Mesenteric fat pad (tissue), 1 donor: ENCODE results near the gene ATP13A1. TPM values are rescaled to one million over a fixed set of nuclear protein-coding genes. Genes with fewer than 3 reads are reported as not detected.
A peak's percentile ranks its signal among the peaks of the same experiment; 100 is the strongest.
"Not testable (repeated sequence)": the region's sequence is repeated elsewhere in the genome, so short reads cannot be mapped to it uniquely, and the experiment has no call there.

Source experiments
- DNase-seq: peaks from one replicate; pipeline ENCODE4 v3.0.0-alpha.2; 2020; ENCODE audit warnings: low spot score
- long read RNA-seq: library from polyadenylated mRNA; unstranded; transcript quantifications from one replicate; pipeline ENCODE4 v2.0.0, GENCODE V29; 2020
- total RNA-seq: library from RNA; stranded (reverse); fragmentation: NEBNext Ultra II Directional; extraction: Animal tissue kit (Norgen Biotek cat#: 25700); gene quantifications from one replicate; pipeline ENCODE4 v1.2.1, GENCODE V29; 2021
- donor health status: DM: yes; HTN: yes; CAD: no.

The ATP13A1 gene
- 38.4 TPM for total RNA-seq
- long read RNA-seq, partial matches to known transcripts = 62 of 69 reads
- long read RNA-seq, other reads (novel, unspliced or antisense) = 6 of 69 reads

- peak; percentile 98 for DNase-seq
Measured at GRCh38 chr19:19663256-19664120, at the start of gene ATP13A1. Gene ATP13A1, minus strand, starts transcription at chr19:19663676. Its CDS starts 10 bp downstream, at chr19:19663666.

- DNase-seq = no peak
Measured at GRCh38 chr19:19711934-19712828, 48.7 kb upstream of the ATP13A1 start.

GRCh38 chr19:19711306-19711933 lies 47.9 kb upstream of the ATP13A1 start:
- no peak for DNase-seq

GRCh38 chr19:19710506-19710905 lies 47.0 kb upstream of the ATP13A1 start:
- DNase-seq = no peak

- DNase-seq = no peak
Measured at GRCh38 chr19:19704836-19705235, 41.4 kb upstream of the ATP13A1 start.

- not testable (repeated sequence) for DNase-seq
Measured at GRCh38 chr19:19700493-19700892, 37.0 kb upstream of the ATP13A1 start.

- DNase-seq = no peak
Measured at GRCh38 chr19:19697589-19697988, 34.1 kb upstream of the ATP13A1 start.

- no peak for DNase-seq
Measured at GRCh38 chr19:19696386-19696785, 32.9 kb upstream of the ATP13A1 start.

- DNase-seq = no peak
Measured at GRCh38 chr19:19691683-19692082, 28.2 kb upstream of the ATP13A1 start.

- not testable (repeated sequence) for DNase-seq
Measured at GRCh38 chr19:19689023-19689422, 25.5 kb upstream of the ATP13A1 start.

GRCh38 chr19:19687090-19687489 lies 23.6 kb upstream of the ATP13A1 start:
- no peak for DNase-seq

GRCh38 chr19:19686580-19686979 lies 23.1 kb upstream of the ATP13A1 start:
- DNase-seq = no peak

- peak; percentile 51 for DNase-seq
Measured at GRCh38 chr19:19686119-19686518, 22.6 kb upstream of the ATP13A1 start.

- DNase-seq = no peak
Measured at GRCh38 chr19:19679176-19680073, 15.9 kb upstream of the ATP13A1 start.

GRCh38 chr19:19677579-19677978 lies 14.1 kb upstream of the ATP13A1 start:
- peak; percentile 45 for DNase-seq

- DNase-seq = peak; percentile 37
Measured at GRCh38 chr19:19674315-19674714, 10.8 kb upstream of the ATP13A1 start.

GRCh38 chr19:19672816-19673215 lies 9.3 kb upstream of the ATP13A1 start:
- no peak for DNase-seq

GRCh38 chr19:19670070-19670551 lies 6.6 kb upstream of the ATP13A1 start:
- peak; percentile 78 for DNase-seq

- DNase-seq = peak; percentile 96
Measured at GRCh38 chr19:19668230-19669012, 4.9 kb upstream of the ATP13A1 start, which contains the start of gene ZNF101. Gene ZNF101, plus strand, starts transcription at chr19:19668839. Its CDS starts 125 bp downstream, at chr19:19668964.
